Activated T-cell treated with anti-CD3 and anti-CD28 coated beads, Interleukin-2, amount 50 U/mL, for 48 hours (primary cell): ENCODE results near the gene MOB3B.
A peak's percentile ranks its signal among the peaks of the same experiment; 100 is the strongest.

ENCODE experiments used
- DNase-seq, 2 experiments: peaks; one replicate each; pipeline ENCODE4 v3.0.0-alpha.2; 2020

The MOB3B gene

GRCh38 chr9:27384262-27385014 lies 145.2 kb downstream of the MOB3B start:
- DNase-seq: no peak

DNA sequence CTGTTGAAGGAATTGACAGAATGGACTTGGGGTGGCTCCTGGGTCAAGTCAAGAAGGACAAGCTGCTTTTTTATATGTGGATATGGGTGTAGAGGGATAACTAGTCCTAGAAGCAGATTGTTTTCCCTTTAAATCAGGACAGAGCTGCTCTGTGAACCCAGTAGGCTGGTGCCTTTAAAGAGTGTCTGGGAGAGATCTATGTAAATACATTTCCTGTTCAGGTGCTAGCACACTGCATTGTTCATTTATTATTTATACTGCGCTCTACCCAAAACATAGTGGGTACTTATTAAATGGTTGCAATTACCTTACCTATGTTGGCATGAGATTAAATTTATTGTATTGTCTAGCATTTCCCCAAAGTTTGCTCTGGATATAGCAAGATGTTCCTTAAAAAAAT lies 146.1 kb downstream of the MOB3B start:
- no peak for DNase-seq

DNA sequence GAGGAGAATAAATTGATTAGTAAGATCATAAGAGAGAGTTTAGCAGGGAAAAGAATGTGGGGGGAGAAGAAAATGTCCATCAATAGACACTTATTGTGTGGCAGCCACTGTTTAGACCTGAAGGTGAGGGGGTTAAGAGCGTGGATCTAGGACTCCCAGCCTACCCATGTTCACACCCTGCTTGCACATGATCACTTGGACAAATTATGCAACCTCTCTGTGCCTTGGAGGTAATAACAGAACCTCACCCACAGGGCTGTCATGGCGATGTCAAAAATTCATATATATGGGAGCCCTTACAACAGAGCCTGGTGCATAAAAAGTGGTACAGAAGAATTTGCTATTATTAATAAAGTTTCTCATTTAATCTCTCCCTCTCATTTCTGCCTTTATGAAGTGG lies 146.6 kb downstream of the MOB3B start:
- no peak for DNase-seq

DNA sequence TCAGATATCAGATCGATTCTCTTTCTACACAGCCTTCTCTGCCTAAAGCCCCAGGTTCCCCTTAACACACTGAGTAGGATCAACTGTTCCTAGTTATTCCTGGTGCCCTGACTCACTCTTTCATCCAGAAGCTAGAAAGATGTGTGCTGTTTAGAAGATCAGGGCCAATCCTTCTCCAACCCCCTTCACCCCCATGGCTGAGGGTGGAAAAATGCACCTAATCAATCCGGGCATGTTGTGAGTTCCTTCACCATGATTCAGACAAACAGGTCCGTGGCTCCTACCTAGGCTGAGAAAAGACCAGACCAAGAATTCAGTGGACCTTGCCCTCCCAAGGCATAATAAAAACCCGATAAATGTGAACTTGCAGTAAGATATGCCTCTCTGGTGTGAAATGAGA lies 147.3 kb downstream of the MOB3B start:
- DNase-seq: no peak

GRCh38 chr9:27379311-27380251 lies 150.0 kb downstream of the MOB3B start:
- DNase-seq: peak in 1 of 2 experiments; percentile 27

GRCh38 chr9:27377811-27378456 lies 151.7 kb downstream of the MOB3B start:
- DNase-seq: no peak

DNA sequence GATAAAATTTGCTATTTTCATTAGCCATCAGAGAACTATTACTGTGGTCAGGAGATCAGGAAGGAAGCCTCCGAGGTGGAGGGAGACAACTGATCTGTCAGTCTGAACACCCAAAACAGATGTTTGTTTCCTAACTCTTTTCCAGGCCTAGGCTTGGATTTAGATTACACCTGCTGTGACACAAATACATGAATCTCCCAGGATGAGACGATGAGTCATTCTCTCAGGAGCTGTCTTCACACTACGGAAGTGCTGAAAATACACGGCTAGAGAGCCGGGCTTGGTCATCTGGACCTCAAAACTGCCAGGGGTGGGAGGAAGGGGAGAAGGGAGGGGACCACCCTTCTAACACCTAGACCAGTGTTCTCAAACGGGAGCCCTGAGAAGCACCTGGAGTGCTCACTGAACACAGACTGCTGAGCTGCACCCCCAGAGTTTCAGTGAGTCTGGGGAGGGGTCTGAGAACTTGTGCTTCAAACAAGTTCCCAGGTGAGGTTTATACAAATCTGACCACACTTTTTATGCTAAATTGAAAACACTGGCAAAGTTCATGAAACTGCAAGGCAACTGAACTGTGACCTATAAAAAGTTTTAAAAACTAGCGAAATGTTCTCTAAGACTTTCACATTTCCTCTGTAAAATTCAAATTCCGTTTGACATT lies 152.3 kb downstream of the MOB3B start:
- no peak for DNase-seq

DNA sequence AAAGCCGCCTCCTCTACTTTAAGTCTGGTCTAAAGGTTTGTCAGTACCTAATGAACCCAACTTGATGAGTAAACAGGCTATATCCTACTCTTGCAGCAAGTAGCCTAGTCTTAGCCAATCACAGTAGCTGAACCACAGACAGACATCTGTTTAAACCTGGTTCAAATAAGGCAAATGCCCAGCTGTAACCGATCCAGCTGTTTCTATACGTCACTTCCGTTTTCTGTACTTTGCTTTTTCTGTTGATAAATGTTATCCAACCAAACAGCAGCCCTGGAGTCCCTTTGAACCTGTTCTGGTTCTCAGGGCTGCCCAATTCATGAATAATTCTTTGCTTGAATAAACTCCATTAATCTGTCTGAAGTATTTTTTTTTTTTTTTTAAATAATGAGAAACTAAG lies 155.8 kb downstream of the MOB3B start:
- no peak for DNase-seq

- no peak for DNase-seq
Measured at GRCh38 chr9:27372615-27373014, 157.0 kb downstream of the MOB3B start.

DNA sequence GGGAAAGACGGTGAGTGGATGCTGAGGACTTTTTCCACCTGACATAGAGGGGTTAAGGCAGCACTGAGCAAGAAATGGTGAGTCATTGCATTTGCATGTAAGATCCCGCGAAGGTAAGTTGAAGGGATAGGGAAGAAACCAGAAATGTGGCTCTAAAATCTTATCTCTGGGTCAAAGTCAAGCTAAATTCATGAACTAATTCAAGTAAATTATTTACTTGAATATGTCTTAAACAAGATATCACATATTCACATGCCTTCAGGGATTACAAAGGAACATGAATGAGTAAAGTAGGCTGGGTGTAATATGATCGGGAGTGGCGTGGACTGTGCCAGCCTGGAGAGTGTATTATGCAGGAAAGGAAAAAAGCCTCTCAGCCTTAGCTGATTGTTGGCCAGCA lies 158.2 kb downstream of the MOB3B start:
- DNase-seq: no peak

DNA sequence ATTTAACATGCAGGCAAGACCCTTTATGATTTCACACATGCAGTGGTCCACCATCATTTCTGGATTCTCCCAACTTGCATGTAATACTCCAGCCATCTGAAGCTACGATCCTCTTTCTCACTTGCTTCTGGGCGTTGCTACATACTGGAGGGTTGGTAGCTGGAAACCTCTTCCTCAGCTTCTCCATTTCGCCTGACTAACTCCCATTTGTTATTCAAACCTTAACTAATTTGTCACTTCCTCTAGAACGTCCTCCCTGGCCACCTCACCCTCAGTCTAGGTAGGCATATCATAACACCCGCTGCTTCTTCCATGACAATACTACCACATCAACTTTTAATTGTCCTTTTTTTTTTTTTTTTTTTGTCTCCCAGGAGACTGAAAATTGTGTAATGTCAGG lies 160.0 kb downstream of the MOB3B start:
- DNase-seq: no peak

- DNase-seq: no peak
Measured at GRCh38 chr9:27368316-27368985, 161.2 kb downstream of the MOB3B start.

DNA sequence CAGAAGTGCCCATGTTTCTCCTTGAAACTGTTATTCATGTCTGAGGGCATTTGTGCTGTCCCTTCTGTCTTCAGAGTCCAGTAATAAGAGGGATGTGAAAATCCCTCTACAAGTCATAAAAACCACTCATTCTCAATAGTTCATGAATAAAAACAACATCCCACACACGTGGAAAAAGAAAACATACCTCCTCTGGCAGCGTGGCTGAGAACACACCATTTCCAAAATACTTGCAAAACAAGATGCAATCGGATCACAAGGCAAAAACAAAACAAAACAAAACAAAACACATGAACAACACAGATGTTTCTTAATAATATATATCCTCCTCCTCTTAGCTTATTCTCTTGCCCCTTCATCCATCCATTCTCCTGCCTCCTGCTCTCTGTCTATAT lies 161.7 kb downstream of the MOB3B start:
- no peak for DNase-seq

GRCh38 chr9:27367175-27367798 lies 162.3 kb downstream of the MOB3B start:
- peak in 1 of 2 experiments; percentile 22 for DNase-seq

- DNase-seq: peak; percentile 62 to 71
Measured at GRCh38 chr9:27365707-27366376, 163.8 kb downstream of the MOB3B start.

DNA sequence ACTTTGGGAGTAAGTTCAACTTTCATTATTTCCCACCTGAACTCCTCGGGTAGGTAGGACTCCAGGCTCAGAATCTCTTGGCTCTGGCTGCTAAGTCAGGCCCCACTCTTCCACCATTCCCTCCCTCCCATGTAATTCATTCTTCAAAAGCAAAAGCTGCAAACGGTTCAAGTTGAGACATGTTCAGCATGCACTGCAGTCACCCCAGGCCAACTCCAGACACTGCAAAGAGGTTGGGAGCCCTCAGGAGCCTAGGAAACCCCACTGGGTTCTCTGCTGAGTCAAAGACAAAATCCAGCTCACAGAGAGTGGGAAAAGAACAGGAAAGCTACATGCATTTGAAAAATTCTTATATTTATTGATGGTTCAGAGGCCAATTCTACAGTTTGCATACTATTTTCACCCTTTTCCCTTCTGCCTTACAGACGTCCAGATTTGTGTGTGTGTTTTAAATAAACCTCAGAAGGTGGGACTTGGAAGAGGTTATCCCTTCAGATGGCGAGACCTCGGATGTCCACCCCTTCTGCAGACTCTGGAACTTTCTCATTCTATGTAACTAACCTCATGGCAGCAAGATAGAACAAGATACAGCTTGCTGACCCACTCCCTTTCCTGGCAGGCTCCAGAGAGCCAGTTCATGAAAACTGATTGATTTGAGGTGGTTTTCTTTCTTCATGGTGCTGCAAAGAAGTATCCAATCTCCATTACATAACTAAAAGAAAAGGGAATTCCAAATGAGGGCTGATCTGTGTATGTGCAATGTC lies 167.0 kb downstream of the MOB3B start:
- DNase-seq: no peak

DNA sequence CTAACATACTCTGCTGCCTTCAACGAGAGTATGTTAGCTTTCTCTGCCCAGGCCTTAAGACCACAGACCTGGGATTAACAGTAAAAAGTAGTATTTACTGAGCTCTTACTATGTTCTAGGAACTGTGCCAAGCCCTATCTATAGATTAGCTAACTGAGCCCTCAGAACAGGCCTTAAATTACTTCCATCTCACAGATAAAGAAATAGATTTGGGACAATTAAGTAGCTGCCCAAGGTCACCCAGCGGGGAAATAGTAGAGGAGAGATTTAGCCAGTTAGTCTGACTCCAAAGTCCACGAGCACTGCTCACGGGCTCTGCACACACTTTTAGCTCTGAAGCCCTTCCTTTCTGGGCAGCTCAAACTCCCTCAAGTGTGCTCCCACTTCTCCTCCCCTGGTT lies 168.1 kb downstream of the MOB3B start:
- DNase-seq: no peak

GRCh38 chr9:27359763-27360162 lies 169.9 kb downstream of the MOB3B start:
- no peak for DNase-seq

DNA sequence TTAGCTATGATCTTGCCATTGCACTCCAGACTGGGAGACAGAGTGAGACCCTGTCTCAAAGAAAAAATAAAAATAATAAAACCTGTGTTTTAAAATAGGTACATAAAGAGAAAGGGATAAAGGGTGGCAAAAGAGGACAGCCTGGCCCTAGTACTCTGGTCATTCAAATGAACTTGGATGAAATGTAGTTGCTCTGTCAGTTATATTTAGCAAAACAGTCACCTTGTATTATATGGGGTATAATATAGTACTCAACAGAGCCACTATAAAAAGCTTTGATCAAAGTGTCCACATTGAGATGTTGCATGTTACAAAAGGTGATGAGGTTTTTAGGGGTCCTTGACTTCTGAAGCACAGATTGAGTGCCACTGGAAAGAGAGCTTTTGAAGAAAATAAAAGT lies 171.6 kb downstream of the MOB3B start:
- DNase-seq: no peak

DNA sequence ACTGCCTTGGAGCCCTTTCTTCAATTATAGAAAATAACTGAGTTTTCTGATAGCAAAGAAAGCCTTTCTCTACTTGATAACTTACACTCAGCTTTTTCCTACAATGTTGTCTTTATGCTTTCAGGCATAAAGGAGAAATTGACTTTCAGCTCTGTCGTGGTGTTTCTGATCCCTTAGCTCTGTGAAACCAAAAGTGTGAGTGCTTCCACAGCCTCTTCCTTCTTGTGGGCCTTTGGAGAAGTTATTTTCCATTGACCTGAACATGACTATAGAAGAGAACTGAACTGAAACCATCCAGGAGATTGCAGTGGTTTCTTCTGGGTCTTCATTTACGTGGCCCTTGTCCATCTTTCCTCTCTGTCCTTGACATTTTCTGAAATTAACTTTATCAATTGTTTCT lies 173.2 kb downstream of the MOB3B start:
- no peak for DNase-seq

- no peak for DNase-seq
Measured at GRCh38 chr9:27355166-27355565, 174.4 kb downstream of the MOB3B start.
